Right hindlimb (tissue), 1 donor: ENCODE measurements around the gene RBMXL3.

Experiments
- DNase-seq: peaks from one replicate; pipeline ENCODE4 v3.0.0-alpha.2; 2018

RBMXL3 gene

DNA sequence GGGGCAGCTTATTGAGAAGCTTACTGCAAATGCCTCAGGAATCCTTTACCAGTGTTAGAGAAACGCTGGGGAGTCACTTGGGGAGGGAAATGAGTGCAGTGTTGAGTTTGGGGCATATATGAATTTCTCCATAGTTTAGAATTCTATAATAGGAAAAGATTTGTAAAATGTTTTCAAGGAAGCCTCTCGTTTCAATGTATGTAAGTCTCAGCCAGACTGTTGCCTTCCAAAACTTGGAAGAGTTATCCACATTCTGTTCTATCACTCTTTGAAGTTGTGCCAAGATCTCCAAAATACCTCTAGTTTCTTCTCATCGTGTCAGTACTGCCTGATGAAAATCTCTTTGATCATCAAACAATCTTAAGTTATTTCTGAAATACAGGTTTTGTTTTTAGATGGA is 45.3 kb downstream of the RBMXL3 start:
- no peak for DNase-seq

DNA sequence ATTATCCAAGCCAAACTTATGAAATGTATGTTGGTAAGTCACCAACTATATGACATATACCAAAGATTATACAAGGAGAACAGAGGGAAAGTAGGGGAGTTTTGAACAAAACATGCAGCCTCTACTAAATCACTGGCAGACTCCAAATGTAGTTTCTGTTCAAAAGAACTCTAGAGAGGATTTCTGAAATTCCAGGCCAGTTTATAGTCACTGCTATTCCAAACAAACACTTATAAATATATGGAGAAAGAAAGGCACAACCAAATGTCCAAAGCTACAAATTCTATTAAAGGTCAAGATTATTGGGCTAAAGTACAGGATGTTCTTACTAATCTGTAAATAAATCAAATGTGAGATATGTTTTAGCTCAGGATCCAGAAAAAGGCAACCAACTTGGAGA is 47.4 kb downstream of the RBMXL3 start:
- no peak for DNase-seq

DNA sequence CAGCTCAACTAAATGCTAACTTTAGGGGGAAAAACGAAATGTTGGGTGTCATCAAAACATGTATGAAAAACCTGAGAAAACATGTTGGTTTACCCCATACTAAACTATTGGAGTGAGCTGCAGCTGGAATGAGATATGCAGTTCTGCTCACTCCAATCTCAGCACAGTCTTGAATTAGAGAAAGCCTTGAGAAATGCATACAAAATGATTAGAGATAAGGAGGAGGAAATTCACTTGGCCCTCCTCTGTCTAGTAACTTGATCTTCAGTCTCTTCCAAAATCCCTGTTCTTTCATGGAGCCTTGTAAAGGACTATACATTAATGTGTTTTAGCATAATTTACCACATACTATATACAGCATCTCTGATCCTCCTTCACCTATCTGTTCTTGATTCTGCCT is 47.8 kb downstream of the RBMXL3 start:
- no peak for DNase-seq
